ENCODE measurements around the gene SGTA.

DNA sequence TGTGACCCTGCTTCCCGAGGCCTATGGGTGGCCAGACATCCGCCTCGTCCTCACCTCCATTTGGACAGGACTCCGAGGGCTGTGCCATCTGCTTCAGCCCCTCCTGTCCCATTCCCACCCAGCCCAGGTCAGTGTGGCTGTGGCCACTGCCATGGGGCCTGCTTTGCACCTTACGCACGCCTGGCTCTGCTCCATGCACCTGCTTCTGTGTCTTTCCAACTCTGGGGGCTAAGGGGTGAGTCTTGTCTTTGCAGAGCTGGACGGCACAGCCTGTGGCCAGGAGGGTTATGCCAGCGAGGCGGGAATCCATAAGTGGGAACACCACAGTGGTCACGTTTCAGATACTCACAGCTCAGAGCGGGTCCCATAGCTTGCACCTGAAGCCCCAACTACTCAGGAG lies 31.4 kb upstream of the SGTA start:
- TF ChIP-seq POLR2A (IDR thresholded peaks at IDR 0.05; ENCODE audit: low read length) = no peak
- TF ChIP-seq GATA1 (IDR thresholded peaks at IDR 0.05; ENCODE audit: low read depth, low read length) = no peak

Measured in erythroblast (primary cell).